Measurements from ENCODE around the gene GRAP2. TPM values are rescaled to one million over a fixed set of nuclear protein-coding genes. Genes with fewer than 3 reads are reported as not detected.

Gene GRAP2
- total and polyA plus RNA-seq, 10 of the 15 experiments (the other 5 are each of a cell fraction or from before 2014, with no cell fraction given): 3.3 to 79.1 (median 59.6) TPM

GRCh38 chr22:39935116-39935515, 34.2 kb downstream of the GRAP2 start:
- ATAC-seq (no peak), FAIRE-seq (no peak), DNase-seq (ENCODE audit: low read depth, low spot score) (no peak)
- Histone ChIP-seq H3K36me3 (ENCODE audit: control insufficient read depth in 2 of 2, insufficient read depth in 2 of 2, low read length in 1 of 2) (peaks cover 5 to 9% of the 10 kb centered on the region in 2 experiments), H3K9me3 (replicated peaks; ENCODE audit: control insufficient read depth, insufficient read depth, low read length) (no peaks in the 10 kb centered on the region), H2AFZ (ENCODE audit: control insufficient read depth, low read depth, low read length) (no peak overlapping the region), H3K27me3 (replicated peaks in 1 of 2; ENCODE audit: control insufficient read depth in 2 of 2, insufficient read depth in 2 of 2, low read length in 1 of 2) (no peaks in the 10 kb centered on the region), H3K4me1 (ENCODE audit: control insufficient read depth, insufficient read depth, low read length) (peaks cover 28% of the 10 kb centered on the region), H3K4me2 (ENCODE audit: control insufficient read depth, insufficient read depth) (no peak overlapping the region), H3K79me2 (ENCODE audit: control insufficient read depth, insufficient read depth, low read length) (peaks cover 75% of the 10 kb centered on the region), H3K27ac (ENCODE audit: control insufficient read depth, insufficient read depth) (no peak overlapping the region), H3K9ac (ENCODE audit: control insufficient read depth, insufficient read depth, low read length) (no peak overlapping the region), H4K20me1 (ENCODE audit: control insufficient read depth, insufficient read depth) (no peaks in the 10 kb centered on the region; the same call in 1 of the 2 replicates), H3K4me3 (no peak overlapping the region)
- in situ Hi-C loops (cut with MboI): no loop called here
- WGBS (ENCODE audit: insufficient coverage, insufficient replicate concordance, low lambda C conversion rate, missing lambda C conversion rate): 58% methylated on average over 4 of the region's 4 CpGs
- POLR2A ChIA-PET: interaction anchor here (0.5 to 1.2 kb wide), 4 partner anchors 11 to 341 kb away, joined by 3 to 4 read pairs (median 4); no protein-coding TSS in a partner anchor
- RAD21 ChIA-PET (ENCODE audit: unreplicated experiment): interaction anchor here (3.8 kb wide), 1 partner anchor 27 kb away, joined by 24 read pairs; no protein-coding TSS in a partner anchor
- intact Hi-C loops (cut with micrococcal nuclease; ENCODE audit: unreplicated experiment): loop anchor here (10.0 kb wide), 2 partner anchors 90 to 300 kb away; no protein-coding TSS in a partner anchor
- no TSS peak for BruUV-seq (replicated peaks)
- SMC1A ChIA-PET (ENCODE audit: uncharacterized antibody, unreplicated experiment): interaction anchor here (1.3 to 4.1 kb wide), 7 partner anchors 11 to 90 kb away, joined by 3 to 34 read pairs (median 8); partner anchors contain the start of gene GRAP2
- CTCF ChIA-PET: interaction anchor here (0.7 to 1.3 kb wide), 6 partner anchors 12 to 413 kb away, joined by 3 read pairs; no protein-coding TSS in a partner anchor
- TF ChIP-seq, protein P1, sequence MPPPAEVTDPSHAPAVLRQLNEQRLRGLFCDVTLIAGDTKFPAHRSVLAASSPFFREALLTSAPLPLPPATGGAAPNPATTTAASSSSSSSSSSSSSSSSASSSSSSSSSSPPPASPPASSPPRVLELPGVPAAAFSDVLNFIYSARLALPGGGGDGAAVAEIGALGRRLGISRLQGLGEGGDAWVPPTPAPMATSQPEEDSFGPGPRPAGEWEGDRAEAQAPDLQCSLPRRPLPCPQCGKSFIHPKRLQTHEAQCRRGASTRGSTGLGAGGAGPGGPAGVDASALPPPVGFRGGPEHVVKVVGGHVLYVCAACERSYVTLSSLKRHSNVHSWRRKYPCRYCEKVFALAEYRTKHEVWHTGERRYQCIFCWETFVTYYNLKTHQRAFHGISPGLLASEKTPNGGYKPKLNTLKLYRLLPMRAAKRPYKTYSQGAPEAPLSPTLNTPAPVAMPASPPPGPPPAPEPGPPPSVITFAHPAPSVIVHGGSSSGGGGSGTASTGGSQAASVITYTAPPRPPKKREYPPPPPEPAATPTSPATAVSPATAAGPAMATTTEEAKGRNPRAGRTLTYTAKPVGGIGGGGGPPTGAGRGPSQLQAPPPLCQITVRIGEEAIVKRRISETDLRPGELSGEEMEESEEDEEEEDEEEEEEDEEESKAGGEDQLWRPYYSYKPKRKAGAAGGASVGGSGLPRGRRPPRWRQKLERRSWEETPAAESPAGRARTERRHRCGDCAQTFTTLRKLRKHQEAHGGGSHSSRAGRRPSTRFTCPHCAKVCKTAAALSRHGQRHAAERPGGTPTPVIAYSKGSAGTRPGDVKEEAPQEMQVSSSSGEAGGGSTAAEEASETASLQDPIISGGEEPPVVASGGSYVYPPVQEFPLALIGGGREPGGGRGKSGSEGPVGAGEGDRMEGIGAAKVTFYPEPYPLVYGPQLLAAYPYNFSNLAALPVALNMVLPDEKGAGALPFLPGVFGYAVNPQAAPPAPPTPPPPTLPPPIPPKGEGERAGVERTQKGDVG (CRISPR knock-in tag; IDR thresholded peaks at IDR 0.05): no peak
- TF ChIP-seq GABPA (IDR thresholded peaks at IDR 0.05; ENCODE audit: low read depth) (no peak), POLR2AphosphoS5 (IDR thresholded peaks at IDR 0.05; ENCODE audit: low read length) (no peak), MTA2 (IDR thresholded peaks at IDR 0.05; ENCODE audit: low read depth) (no peak), LARP7 (IDR thresholded peaks at IDR 0.05) (no peak), CUX1 (IDR thresholded peaks at IDR 0.05; ENCODE audit: insufficient replicate concordance, low read depth, low read length) (no peak), CREB1 (IDR thresholded peaks at IDR 0.05; ENCODE audit: low read depth) (no peak), MEF2B (IDR thresholded peaks at IDR 0.05; ENCODE audit: partially characterized antibody, poor library complexity, severe bottlenecking) (no peak), HDAC2 (IDR thresholded peaks at IDR 0.05) (no peak), ZZZ3 (IDR thresholded peaks at IDR 0.05; ENCODE audit: control insufficient read depth, insufficient read length, low read depth) (no peak), KAT2A (conservative IDR thresholded peaks at IDR 0.05; ENCODE audit: control insufficient read depth, low read depth, low read length) (no peak), RUNX3 (IDR thresholded peaks at IDR 0.05; ENCODE audit: low read length) (no peak), SP1 (IDR thresholded peaks at IDR 0.05; ENCODE audit: low read depth, low read length) (no peak), E2F8 (IDR thresholded peaks at IDR 0.05; ENCODE audit: low read depth, partially characterized antibody) (no peak)
